Neural crest cell (in vitro differentiated cells): ENCODE measurements around the gene ARHGDIB. TPM values are rescaled to one million over a fixed set of nuclear protein-coding genes. Genes with fewer than 3 reads are reported as not detected.

Experiments
- DNase-seq: peaks from one replicate; pipeline ENCODE4 v3.0.0; 2021; ENCODE audit warnings: low read depth, mixed read lengths, low spot score
- H3K27ac Mint-ChIP-seq: one replicate; pipeline ENCODE4 v1.8.0; 2021; ENCODE audit warnings: mild to moderate bottlenecking, mixed read lengths; ENCODE audit not compliant: unreplicated experiment
- H3K27me3 Mint-ChIP-seq: 2 replicates; pipeline ENCODE4 v1.8.0; 2021; ENCODE audit warnings: low read depth, mild to moderate bottlenecking, mixed read lengths
- H3K36me3 Mint-ChIP-seq: 2 replicates; pipeline ENCODE4 v1.8.0; 2021; ENCODE audit warnings: low read depth, mild to moderate bottlenecking, mixed read lengths
- H3K4me1 Mint-ChIP-seq: 2 replicates; pipeline ENCODE4 v1.8.0; 2021; ENCODE audit warnings: mixed read lengths
- H3K4me3 Mint-ChIP-seq: one replicate; pipeline ENCODE4 v1.8.0; 2021; ENCODE audit warnings: mild to moderate bottlenecking, mixed read lengths
- H3K9me3 Mint-ChIP-seq: 2 replicates; pipeline ENCODE4 v1.8.0; 2021; ENCODE audit warnings: mixed read lengths
- CTCF ChIP-seq: fragments of 200-600 bp; sonication (generic); conservative IDR thresholded peaks from 2 replicates; pipeline ENCODE4 v1.5.0; 2021; ENCODE audit warnings: antibody characterized with exemption, mild to moderate bottlenecking
- total RNA-seq: library from RNA; stranded (reverse); gene quantifications from 2 replicates; pipeline ENCODE4 v1.2.1, GENCODE V29; 2021

ARHGDIB gene
- total RNA-seq, 1 donor from 2014 or later: 1.5 TPM

GRCh38 chr12:14959916-14960496, 1.4 kb downstream of the ARHGDIB start:
- Mint-ChIP-seq H3K4me1 (no peaks in the 10 kb centered on the region), H3K4me3 (no peak overlapping the region), H3K27ac (no peak overlapping the region), H3K9me3 (no peaks in the 10 kb centered on the region), H3K36me3 (no peaks in the 10 kb centered on the region), H3K27me3 (no peaks in the 10 kb centered on the region)
- no peak for TF ChIP-seq CTCF
- no peak for DNase-seq

GRCh38 chr12:14959463-14959862, 1.9 kb downstream of the ARHGDIB start:
- no peak for TF ChIP-seq CTCF
- no peak overlapping the region for H3K4me3 Mint-ChIP-seq
- no peaks in the 10 kb centered on the region for H3K36me3 Mint-ChIP-seq
- no peak for DNase-seq
- H3K4me1 Mint-ChIP-seq: no peaks in the 10 kb centered on the region
- H3K27ac Mint-ChIP-seq: no peak overlapping the region
- H3K27me3 Mint-ChIP-seq: no peaks in the 10 kb centered on the region
- no peaks in the 10 kb centered on the region for H3K9me3 Mint-ChIP-seq

GRCh38 chr12:14959126-14959440, 2.3 kb downstream of the ARHGDIB start:
- Mint-ChIP-seq H3K27me3 (no peaks in the 10 kb centered on the region), H3K4me1 (no peaks in the 10 kb centered on the region), H3K36me3 (no peaks in the 10 kb centered on the region), H3K4me3 (no peak overlapping the region), H3K27ac (no peak overlapping the region), H3K9me3 (no peaks in the 10 kb centered on the region)
- no peak for DNase-seq
- no peak for TF ChIP-seq CTCF

GRCh38 chr12:14958361-14959125, 2.9 kb downstream of the ARHGDIB start:
- H3K4me3 Mint-ChIP-seq: no peak overlapping the region
- no peaks in the 10 kb centered on the region for H3K9me3 Mint-ChIP-seq
- DNase-seq: no peak
- no peaks in the 10 kb centered on the region for H3K27me3 Mint-ChIP-seq
- H3K4me1 Mint-ChIP-seq: no peaks in the 10 kb centered on the region
- H3K36me3 Mint-ChIP-seq: no peaks in the 10 kb centered on the region
- no peak for TF ChIP-seq CTCF
- no peak overlapping the region for H3K27ac Mint-ChIP-seq

GRCh38 chr12:14957551-14958168, 3.7 kb downstream of the ARHGDIB start:
- H3K4me1 Mint-ChIP-seq: no peaks in the 10 kb centered on the region
- no peaks in the 10 kb centered on the region for H3K36me3 Mint-ChIP-seq
- no peak overlapping the region for H3K4me3 Mint-ChIP-seq
- H3K27ac Mint-ChIP-seq: no peak overlapping the region
- no peaks in the 10 kb centered on the region for H3K9me3 Mint-ChIP-seq
- DNase-seq: no peak
- no peaks in the 10 kb centered on the region for H3K27me3 Mint-ChIP-seq
- no peak for TF ChIP-seq CTCF
